Sigmoid colon (tissue), 7 donors: ENCODE measurements around the gene NXPH2. TPM values are rescaled to one million over a fixed set of nuclear protein-coding genes. Genes with fewer than 3 reads are reported as not detected.

Source experiments
- DNase-seq: peaks from one replicate; pipeline ENCODE4 v3.0.0-alpha.2; 2019
- H3K27ac ChIP-seq, 4 donors: fragments of 200-600 bp; sonication (generic); one replicate each; pipeline ENCODE4 v1.5.1; 2016 to 2019; ENCODE audit warnings: mild to moderate bottlenecking in 1 of 4
- H3K27me3 ChIP-seq, 3 donors: fragments of 200-600 bp; sonication (generic); one replicate each; pipeline ENCODE4 v1.5.1; 2019; ENCODE audit warnings: mild to moderate bottlenecking in 1 of 3
- H3K36me3 ChIP-seq, 4 donors: fragments of 200-600 bp; sonication (generic); one replicate each; pipeline ENCODE4 v1.5.1; 2016 to 2019
- H3K4me1 ChIP-seq, 4 donors: fragments of 200-600 bp; sonication (generic); one replicate each; pipeline ENCODE4 v1.5.1; 2017 to 2019
- H3K4me3 ChIP-seq, 4 donors: fragments of 200-600 bp; sonication (generic); one replicate each; pipeline ENCODE4 v1.5.1; 2017 to 2019; ENCODE audit warnings: mild to moderate bottlenecking in 2 of 4, moderate library complexity in 1 of 4
- H3K9me3 ChIP-seq, 4 donors: fragments of 200-600 bp in 3 of 4; sonication (generic) in 3 of 4; one replicate each; pipeline versions ENCODE4 v1.5.1 to v1.6.1; 2013 to 2019
- EP300 ChIP-seq, 4 donors: sonication (generic); formaldehyde crosslinking; IDR thresholded peaks; one replicate each; pipeline ENCODE4 v1.6.1; 2017; ENCODE audit warnings: antibody characterized with exemption in 4 of 4
- POLR2A ChIP-seq, 2 donors: fragments of 450-650 bp; IDR thresholded peaks; one replicate each; pipeline ENCODE4 v1.6.1; 2016; ENCODE audit warnings: antibody characterized with exemption in 2 of 2, mild to moderate bottlenecking in 2 of 2, moderate library complexity in 2 of 2
- POLR2AphosphoS5 ChIP-seq, 4 donors: sonication (generic); formaldehyde crosslinking; IDR thresholded peaks; one replicate each; pipeline ENCODE4 v1.6.1; 2017; ENCODE audit warnings: antibody characterized with exemption in 4 of 4
- WGBS, 2 donors: extraction: QIAGEN DNeasy Blood & Tissue Kit; methylation state at CpG; one replicate each; pipeline ENCODE4 v1.1.7; 2013; 5-methylcytosine and 5-hydroxymethylcytosine counted together
- intact Hi-C: fragments of 100-400 bp; cut with DNase I; formaldehyde crosslinking; loops from one replicate; pipeline ENCODE4 v1.15.1; 2023
- polyA plus RNA-seq, 3 donors: library from polyadenylated mRNA; stranded (reverse); fragments of 200-250 nt; gene quantifications; one replicate each; pipeline ENCODE4 v1.2.3, GENCODE V29; 2013
- total RNA-seq, 4 donors: library from RNA; depleted of rRNA; stranded (reverse); fragments of >200 nt; gene quantifications; one replicate each; pipeline ENCODE4 v1.1.0, GENCODE V29; 2016
- TF ChIP-seq, protein P1 (sequence below), 4 experiments: fragments of 450-650 bp in 3 of 4; fragments of 200-600 bp in 1 of 4; IDR thresholded peaks; one replicate each; pipeline ENCODE4 v1.5.1; 2016 to 2019; ENCODE audit warnings: antibody characterized with exemption in 4 of 4, mild to moderate bottlenecking in 3 of 4, moderate library complexity in 2 of 4
- donor health status: healthy with polysubstance abuse.
- donor health status: Bipolar disorder and iron deficiency.
- donor health status: healthy.

Gene NXPH2
- total RNA-seq: 1 to 10 TPM in 2 of 4 donors, not detected in 2; 1.1 to 1.7 TPM
- under 1 TPM in 1 of 3 donors, not detected in 2; 0.38 TPM for polyA plus RNA-seq

DNA sequence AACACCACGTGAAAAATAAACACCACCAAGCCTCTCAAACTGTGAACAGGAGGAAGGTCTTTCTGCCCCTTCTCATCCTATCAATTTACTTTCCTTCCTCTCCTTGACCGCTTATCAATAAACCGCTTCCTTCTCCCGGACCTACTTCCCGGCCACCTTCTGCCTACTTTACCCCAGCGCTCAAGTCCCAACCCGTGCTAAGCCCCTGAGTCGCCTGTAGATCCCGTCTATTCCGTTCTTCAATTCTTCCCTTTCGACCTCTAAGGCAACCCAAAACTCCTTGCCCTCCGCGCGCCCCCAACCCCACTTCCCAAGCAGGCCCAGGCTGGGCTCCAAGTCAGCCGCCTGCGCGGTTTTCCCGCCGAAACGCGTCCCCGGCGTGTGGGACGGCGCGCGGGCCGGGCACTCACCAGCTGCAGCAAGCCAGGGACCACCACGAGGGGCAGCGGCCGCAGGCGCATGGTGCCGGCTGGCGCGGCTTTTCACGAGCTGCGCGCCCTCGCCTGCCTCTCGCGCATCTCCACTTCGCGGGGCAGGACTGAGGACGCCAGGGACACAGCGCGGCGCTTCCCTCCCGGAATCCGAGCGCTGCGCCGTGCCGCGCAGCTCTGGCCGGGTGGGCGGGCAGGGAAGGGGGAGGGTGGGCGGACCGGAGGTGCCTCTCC lies at the start of gene NXPH2:
Gene NXPH2, minus strand, starts transcription at position 610 of the 665 bp plus-strand sequence. Its CDS starts 149 bp downstream, at position 461.
- Histone ChIP-seq H3K9me3 (no peaks in the 10 kb centered on the region), H3K27me3 (peaks cover 6 to 53% (median 28%) of the 10 kb centered on the region in 3 donors), H3K36me3 (no peaks in the 10 kb centered on the region), H3K4me1 (peaks cover 0 to 30% (median 26%) of the 10 kb centered on the region in 4 donors), H3K27ac (no peak within 1 kb of the TSS), H3K4me3 (peak within 1 kb of the TSS in 3 of 4 donors; percentile 16 to 49 (median 47))
- DNase-seq: no peak
- WGBS, 2 donors: 2 to 3% methylated on average over 58 of the region's 58 CpGs
- TF ChIP-seq EP300 (IDR thresholded peaks at IDR 0.05): no peak
- TF ChIP-seq, protein P1, sequence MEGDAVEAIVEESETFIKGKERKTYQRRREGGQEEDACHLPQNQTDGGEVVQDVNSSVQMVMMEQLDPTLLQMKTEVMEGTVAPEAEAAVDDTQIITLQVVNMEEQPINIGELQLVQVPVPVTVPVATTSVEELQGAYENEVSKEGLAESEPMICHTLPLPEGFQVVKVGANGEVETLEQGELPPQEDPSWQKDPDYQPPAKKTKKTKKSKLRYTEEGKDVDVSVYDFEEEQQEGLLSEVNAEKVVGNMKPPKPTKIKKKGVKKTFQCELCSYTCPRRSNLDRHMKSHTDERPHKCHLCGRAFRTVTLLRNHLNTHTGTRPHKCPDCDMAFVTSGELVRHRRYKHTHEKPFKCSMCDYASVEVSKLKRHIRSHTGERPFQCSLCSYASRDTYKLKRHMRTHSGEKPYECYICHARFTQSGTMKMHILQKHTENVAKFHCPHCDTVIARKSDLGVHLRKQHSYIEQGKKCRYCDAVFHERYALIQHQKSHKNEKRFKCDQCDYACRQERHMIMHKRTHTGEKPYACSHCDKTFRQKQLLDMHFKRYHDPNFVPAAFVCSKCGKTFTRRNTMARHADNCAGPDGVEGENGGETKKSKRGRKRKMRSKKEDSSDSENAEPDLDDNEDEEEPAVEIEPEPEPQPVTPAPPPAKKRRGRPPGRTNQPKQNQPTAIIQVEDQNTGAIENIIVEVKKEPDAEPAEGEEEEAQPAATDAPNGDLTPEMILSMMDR (IDR thresholded peaks at IDR 0.05): no peak
- TF ChIP-seq POLR2A (IDR thresholded peaks at IDR 0.05): no peak
- no peak for TF ChIP-seq POLR2AphosphoS5 (IDR thresholded peaks at IDR 0.05)
- intact Hi-C loops: no loop called here

DNA sequence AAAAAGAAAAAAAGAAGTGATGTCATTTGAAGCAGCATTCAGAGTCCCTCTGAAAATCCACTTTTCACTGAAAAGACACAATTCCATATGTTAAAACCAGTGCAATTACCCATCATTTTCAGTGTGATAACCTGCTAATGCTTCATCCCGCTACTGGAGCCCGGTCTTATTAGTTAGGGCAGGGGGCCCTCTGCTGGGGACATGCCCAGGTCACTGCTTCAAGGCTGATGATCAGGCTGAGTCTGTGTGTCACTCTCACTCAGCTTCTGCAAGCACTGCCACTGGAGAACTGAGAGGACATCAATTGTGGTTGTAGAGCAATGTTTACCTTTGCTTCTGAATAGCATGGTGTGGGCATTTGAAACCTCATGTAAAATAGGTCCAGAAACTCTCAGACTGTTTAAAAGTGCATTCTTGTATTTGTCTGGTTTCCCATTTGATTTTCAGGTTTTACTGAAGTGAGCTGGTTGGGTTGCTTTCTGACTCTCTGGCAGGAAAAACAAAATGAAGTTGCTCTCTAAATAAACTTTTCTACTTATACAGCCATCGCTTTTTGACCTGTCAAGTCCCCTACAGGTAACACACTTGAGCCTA lies 49.2 kb upstream of the NXPH2 start:
- TF ChIP-seq POLR2AphosphoS5 (IDR thresholded peaks at IDR 0.05): no peak
- TF ChIP-seq, protein P1 (IDR thresholded peaks at IDR 0.05): no peak
- no peak for TF ChIP-seq EP300 (IDR thresholded peaks at IDR 0.05)
- no peak for TF ChIP-seq POLR2A (IDR thresholded peaks at IDR 0.05)
- Histone ChIP-seq H3K36me3 (no peaks in the 10 kb centered on the region), H3K27ac (no peak overlapping the region), H3K9me3 (no peaks in the 10 kb centered on the region), H3K4me3 (no peak overlapping the region), H3K27me3 (no peaks in the 10 kb centered on the region), H3K4me1 (no peaks in the 10 kb centered on the region)
- DNase-seq: no peak
- intact Hi-C loops: no loop called here
- WGBS, 2 donors: 47 to 62% methylated on average over 3 of the region's 3 CpGs

DNA sequence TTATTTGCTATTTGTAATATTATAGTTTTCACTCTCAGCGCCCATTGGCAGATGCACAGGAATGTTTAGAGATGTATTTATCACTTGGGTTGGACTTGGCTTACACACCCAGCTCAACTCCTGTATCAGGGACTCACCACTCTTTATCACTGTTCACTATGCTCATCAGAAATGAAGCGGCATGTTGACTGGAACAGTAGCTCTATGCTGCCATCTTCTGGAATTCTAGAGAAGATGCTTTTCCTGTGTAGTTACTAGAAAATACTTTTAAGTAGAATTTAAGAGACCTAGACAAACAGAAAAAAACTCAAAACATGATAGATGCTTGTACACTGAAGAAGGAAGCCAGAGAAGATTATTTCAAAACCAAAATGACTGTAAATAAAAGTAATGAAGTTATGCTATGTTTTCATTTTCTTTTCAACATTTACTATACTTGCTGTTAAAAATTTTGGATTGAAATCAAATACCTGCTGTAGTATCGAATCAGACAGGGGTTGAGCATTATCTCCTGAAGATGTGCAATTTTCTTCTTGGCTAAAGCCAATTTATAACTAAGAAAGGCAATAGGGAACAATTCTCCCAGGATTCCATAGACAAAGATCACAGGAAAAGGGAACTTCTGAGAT lies 47.4 kb upstream of the NXPH2 start:
- intact Hi-C loops: loop anchor here (2.0 kb wide), 1 partner anchor 917 kb away; no protein-coding TSS in a partner anchor
- Histone ChIP-seq H3K4me1 (no peaks in the 10 kb centered on the region), H3K27me3 (no peaks in the 10 kb centered on the region), H3K36me3 (no peaks in the 10 kb centered on the region), H3K27ac (no peak overlapping the region), H3K4me3 (no peak overlapping the region), H3K9me3 (no peaks in the 10 kb centered on the region)
- 21 to 33% methylated on average over 3 of the region's 3 CpGs for WGBS, 2 donors
- no peak for DNase-seq
- TF ChIP-seq, protein P1 (IDR thresholded peaks at IDR 0.05): peak; percentile 11 to 77 (median 39)
- no peak for TF ChIP-seq POLR2A (IDR thresholded peaks at IDR 0.05)
- TF ChIP-seq EP300 (IDR thresholded peaks at IDR 0.05): no peak

DNA sequence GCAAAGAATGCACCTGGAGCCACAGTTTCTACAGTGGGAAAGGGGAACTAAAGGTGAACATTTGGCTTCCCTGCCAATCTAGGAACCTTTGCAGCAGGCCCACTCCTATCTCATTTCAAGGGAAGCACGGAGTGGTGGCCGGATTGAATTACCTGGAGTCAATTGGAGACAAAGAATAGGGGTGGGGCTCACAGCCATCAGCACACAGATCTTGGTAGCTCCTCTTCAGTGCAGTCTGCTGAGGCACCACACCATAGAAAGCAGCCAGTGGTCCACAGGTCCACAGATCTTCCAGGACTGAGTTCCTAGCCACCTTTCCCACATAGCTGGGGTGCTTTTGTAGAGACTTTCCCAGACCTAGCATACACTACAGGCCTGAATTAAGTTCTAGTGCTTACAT lies 43.5 kb upstream of the NXPH2 start:
- H3K4me1 ChIP-seq: no peaks in the 10 kb centered on the region
- no peak overlapping the region for H3K4me3 ChIP-seq
- TF ChIP-seq, protein P1 (IDR thresholded peaks at IDR 0.05): no peak
- TF ChIP-seq POLR2AphosphoS5 (IDR thresholded peaks at IDR 0.05): no peak
- TF ChIP-seq EP300 (IDR thresholded peaks at IDR 0.05): no peak
- TF ChIP-seq POLR2A (IDR thresholded peaks at IDR 0.05): no peak
- no peak for DNase-seq
- no peaks in the 10 kb centered on the region for H3K27me3 ChIP-seq
- intact Hi-C loops: no loop called here
- H3K36me3 ChIP-seq: no peaks in the 10 kb centered on the region
- 67 to 77% methylated on average over 2 of the region's 2 CpGs for WGBS, 2 donors
- H3K9me3 ChIP-seq: no peaks in the 10 kb centered on the region
- H3K27ac ChIP-seq: no peak overlapping the region
